Glomerular visceral epithelial cell (primary cell): ENCODE results near the gene CYP1A1.
A peak's percentile ranks its signal among the peaks of the same experiment; 100 is the strongest.
"Not testable (repeated sequence)": the region's sequence is repeated elsewhere in the genome, so short reads cannot be mapped to it uniquely, and the experiment has no call there.

Source experiments
- DNase-seq: peaks from one replicate; pipeline ENCODE4 v3.0.0-alpha.2; 2016; ENCODE audit errors: extremely low spot score

Gene CYP1A1

DNA sequence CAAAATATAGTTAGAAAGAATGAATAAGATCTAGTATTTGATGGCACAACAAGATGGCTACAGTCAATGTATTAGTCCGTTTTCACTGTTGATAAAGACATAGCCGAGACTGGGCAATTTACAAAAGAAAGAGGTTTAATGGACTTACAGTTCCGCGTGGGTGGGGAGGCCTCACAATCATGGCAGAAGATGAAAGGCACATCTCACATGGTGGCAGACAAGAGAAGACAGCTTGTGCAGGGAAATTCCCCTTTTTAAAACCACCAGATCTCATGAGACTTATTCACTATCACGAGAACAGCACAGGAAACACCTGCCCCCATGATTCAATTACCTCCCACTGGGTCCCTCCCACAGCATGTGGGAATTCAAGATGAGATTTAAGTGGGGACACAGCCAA is 12.9 kb upstream of the CYP1A1 start:
- DNase-seq, result not testable (repeated sequence)

- no peak for DNase-seq
These were observed 10.0 kb upstream of the CYP1A1 start for GRCh38 chr15:74735305-74735704.

- DNase-seq, result no peak
These were observed 7.9 kb upstream of the CYP1A1 start for GRCh38 chr15:74733269-74733668.

GRCh38 chr15:74732846-74733245 is 7.5 kb upstream of the CYP1A1 start:
- DNase-seq, result no peak

GRCh38 chr15:74730619-74731316 is 5.4 kb upstream of the CYP1A1 start:
- DNase-seq, result no peak

GRCh38 chr15:74729372-74729771 is 4.0 kb upstream of the CYP1A1 start:
- DNase-seq, result not testable (repeated sequence)

DNA sequence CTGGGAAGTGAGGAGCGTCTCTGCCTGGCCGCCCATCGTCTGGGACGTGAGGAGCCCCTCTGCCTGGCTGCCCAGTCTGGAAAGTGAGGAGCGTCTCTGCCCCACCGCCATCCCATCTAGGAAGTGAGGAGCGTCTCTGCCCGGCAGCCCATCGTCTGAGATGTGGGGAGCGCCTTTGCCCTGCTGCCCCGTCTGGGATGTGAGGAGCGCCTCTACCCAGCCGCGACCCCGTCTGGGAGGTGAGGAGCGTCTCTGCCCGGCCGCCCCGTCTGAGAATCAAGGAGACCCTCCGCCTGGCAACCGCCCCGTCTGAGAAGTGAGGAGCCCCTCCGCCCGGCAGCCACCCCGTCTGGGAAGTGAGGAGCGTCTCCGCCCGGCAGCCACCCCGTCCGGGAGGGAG is 3.4 kb upstream of the CYP1A1 start:
- DNase-seq, result not testable (repeated sequence)

DNA sequence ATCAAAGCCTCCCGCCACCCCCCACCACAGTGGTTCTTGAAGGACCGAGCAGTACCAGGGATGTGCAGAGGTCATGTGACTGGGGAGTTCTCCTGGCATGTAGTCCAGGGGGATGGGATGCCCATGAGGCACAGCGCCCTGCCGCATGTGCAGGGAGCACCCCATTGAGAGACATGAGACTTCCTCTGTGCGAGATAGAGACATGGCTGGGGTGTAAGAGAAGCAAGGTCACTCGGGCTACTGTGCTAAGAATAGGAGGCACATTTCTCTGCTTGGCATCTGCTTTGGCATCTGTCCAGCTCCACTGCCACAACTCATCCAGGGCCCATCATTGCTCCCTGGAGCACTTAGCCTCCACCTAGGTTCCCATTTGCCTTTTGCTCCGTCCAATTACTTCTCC is 2.4 kb upstream of the CYP1A1 start:
- no peak for DNase-seq

DNA sequence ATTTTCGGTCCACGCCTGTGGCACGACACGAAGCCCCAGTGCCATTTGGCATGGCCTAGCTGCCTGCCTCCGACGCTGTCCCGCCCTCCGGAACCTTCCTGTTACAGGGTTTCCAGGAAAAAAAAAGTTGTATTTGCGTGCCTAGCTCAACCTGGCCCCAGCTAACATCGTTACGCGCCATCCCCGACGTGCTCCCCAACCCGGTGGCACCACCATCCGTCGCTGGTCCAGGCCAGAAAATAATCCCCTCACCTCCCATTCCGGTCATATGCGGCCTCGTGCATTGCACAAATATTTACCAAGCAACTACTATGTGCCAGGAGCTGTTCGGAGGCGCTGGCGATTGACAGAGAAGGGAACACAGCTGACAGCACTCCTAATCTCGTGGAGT is 1.4 kb upstream of the CYP1A1 start:
- DNase-seq, result no peak

DNA sequence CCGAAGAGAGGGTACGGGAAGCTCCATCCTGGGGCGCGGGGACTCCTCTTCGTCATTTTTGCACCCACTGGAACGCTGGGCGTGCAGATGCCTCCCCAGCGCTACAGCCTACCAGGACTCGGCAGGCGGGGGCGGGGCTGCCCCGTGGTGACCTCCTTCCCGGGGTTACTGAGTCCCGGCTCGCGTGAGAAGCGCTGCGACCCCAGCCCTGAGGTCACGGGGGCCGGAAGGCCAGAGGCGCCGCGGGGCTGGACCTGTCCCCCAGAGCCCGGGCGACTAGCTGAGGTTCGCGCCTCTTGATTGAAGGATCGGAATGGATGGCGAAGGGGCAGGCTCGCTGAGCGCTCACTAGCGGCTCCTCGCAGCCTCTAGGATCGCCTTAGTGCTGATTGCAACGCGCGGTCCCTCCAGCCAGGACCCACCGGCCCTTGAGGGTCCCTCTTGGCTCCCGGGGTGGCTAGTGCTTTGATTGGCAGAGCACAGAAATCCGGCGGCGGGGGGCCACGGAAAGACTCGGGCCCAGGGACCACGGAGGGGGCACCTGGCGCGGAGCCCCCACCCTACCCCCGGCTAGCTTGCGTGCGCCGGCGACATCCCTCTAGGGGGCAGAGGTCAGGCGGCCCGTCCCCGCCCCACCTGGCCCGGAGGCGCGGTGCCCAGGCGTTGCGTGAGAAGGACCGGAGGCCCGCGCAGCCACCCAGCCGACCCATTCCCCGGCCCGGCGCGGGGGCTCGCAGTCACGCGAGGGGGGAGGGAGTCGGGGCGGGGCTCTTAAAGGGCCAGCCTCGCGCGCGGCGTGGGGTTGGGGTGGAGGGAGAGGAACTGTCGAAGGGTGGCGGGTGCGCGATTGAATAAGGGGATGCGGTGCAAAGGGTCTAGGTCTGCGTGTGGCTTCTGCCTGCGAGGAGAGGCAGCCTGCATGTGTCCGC is 781 bp upstream of the CYP1A1 start:
- peak; percentile 18 for DNase-seq

GRCh38 chr15:74724570-74725224 is 631 bp downstream of the CYP1A1 start:
- DNase-seq, result no peak

DNA sequence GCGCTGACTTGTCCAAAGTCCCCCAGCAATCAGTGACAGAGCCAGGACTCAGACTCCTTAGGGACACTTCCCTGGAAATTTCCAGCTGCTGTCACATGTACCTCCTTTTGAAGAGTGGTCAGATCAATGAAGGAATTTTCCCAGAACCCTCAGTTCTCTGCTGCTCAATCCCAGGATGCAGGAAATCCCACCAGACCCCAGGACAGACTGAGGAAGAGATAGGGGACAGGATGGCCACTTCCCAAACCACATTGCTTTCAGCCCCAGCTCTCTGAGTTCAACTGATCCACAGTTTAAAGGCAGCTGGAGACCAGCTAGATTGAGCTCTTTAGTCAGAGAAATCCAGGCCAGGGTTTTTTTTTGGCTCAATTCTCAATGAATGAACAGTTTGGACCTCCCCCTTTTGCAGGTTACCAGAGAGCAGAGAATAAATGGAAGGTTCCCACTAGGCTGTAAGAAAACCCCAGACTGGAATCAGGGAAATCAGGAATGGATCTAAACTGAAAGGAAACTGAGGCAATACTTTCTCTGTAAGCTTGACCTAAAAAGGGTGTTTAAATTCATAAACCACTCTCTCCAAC is 1.5 kb downstream of the CYP1A1 start:
- peak; percentile 31 for DNase-seq

GRCh38 chr15:74723187-74723586 is 2.1 kb downstream of the CYP1A1 start:
- DNase-seq, result no peak

DNA sequence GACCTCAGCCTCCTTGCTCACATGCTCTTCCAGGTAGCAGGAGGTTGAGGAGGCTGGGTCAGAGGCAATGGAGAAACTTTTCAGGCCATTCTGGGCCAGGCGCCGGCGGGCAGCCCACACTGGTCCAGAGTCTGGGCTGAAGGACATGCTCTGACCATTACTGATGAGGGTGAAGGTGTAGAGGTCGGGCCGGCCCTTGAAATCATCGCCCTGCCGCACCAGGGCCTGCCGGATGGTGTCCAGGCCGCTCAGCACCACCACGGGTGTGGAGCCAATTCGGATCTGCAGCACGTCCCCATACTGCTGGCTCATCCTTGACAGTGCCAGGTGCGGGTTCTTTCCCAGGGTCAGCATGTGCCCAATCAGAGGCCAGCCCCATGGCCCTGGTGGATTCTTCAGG is 2.7 kb downstream of the CYP1A1 start:
- no peak for DNase-seq

DNA sequence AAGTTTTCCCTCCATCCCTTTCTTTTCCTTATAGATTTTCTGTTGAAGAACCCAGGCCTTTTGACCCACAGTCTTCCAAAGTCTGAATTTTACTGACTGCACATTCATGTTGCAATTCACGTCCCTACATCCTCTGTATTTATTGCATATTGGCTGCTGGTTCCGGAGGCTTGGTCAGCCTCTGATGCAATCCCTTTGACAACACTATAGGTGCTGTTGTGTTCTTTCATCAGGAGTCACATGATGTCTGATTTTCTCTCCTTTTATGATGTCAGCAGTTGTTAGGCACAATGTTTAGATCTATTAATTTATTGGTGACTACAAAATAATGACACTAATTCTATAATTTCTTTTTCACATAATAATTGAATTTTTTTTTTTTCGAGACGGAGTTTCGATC is 8.7 kb downstream of the CYP1A1 start:
- DNase-seq, result no peak

DNA sequence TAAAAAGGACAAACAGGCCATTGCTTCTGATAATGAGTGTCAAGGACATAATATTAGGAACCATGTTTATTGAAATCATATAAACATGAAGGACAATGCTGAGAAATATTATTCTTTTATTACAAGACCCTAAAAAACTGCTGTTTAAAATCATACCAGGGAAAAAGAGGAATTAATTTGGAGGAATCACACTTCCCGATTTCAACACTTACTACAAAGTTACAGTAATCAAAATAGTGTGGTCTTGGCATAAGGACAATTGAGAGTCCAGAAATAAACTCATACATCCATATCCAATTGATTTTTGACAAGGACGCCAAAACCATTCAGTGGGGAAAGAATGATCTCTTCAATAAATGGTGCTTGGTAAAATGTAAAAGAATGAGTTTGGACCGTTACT is 13.0 kb downstream of the CYP1A1 start:
- DNase-seq, result no peak

- DNase-seq, result no peak
These were observed 14.8 kb downstream of the CYP1A1 start for GRCh38 chr15:74710319-74711094.

GRCh38 chr15:74709892-74710291 is 15.4 kb downstream of the CYP1A1 start:
- DNase-seq, result no peak

DNA sequence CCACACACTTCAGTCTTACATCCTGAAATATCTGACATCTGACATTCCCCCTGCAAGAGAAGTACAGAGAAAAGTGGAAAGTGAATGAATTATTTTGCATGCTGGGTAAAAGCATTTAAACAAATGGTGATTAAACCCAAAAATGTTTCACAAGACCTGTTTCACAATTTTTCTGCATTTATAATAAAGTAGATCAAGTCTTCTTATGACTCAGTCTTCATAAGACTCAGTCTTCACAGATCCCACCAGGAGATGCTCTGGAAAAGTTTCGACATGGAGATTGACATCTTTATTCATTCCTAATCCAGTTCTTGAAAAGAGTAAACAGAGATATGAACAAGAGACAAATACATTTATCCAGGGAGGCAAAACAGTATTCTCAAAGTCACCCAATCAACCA is 16.3 kb downstream of the CYP1A1 start:
- no peak for DNase-seq

DNA sequence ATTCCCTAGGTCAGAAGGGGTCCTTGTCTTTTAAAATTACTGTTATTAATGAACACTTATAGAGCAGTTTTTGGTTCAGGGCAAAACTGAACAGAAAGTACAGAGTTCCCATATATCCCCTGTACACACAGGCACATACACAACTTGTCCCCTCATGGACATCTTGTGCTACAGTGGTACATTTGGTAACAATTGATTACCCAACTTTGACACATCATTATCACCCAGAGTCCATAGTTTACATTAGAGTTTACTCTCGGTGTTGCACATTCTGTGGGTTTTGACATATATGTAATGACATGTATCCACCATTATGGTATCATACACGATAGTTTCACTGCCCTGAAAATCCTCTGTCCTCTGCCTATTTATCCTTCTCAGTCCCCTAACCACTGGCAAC is 28.5 kb downstream of the CYP1A1 start:
- no peak for DNase-seq

GRCh38 chr15:74696398-74696729 is 29.0 kb downstream of the CYP1A1 start:
- no peak for DNase-seq
